GM10266 (cell line): Measurements from ENCODE around the gene PCSK7.

ENCODE experiments used
- DNase-seq: peaks from one replicate; pipeline ENCODE4 v3.0.0; 2012; ENCODE audit errors: extremely low spot score
- TF ChIP-seq, protein P1 (sequence below): IDR thresholded peaks from 2 replicates; pipeline ENCODE4 v1.5.1; 2012; ENCODE audit warnings: mild to moderate bottlenecking, low read depth; ENCODE audit not compliant: control insufficient read depth, insufficient read depth; ENCODE audit errors: missing control alignments

PCSK7 gene

DNA sequence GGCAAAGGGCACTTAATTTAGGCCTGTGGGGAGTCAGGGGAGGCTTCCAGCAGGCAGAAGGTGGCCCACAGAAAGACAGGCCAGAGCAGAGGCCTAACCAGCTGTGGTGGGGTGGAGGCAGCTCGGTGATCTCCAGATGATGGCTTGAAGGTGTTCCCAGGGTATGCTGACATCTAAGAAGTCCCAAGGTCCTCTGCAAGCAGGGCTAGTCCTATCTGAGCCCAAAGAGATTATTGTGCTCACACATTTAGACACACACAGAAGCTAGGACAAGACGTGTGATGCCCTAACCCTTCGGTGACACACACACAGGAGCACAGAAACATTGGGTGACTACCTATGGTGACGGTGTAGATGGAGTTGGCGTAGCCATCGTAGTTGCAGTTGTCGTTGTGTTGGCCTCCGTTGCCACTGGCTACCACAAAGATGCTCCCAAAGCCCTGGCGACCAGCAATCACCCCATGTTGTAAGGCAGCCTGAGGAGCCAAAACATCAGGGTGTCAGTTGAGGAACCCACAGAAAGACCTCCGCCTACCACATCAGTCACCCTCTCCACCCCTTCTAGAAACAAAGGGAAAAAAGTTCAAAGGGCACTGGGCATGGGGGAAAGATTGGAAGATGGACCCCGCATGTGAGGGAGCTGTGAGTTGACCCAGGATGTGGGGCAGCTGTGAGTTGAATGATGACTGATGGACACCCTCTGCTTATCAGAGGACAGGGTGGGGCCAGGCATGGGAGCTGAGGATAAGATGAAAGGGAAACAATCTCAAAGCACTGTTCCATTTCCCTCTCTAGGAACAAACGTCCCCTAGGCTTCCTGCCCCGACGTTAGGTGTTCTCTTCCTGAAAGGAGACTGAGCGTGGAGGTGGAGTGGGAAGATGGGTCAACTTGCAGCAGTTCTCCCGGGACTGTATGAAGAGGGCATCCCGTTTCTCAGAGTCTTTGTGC is 7.9 kb downstream of the PCSK7 start:
- DNase-seq = no peak
- TF ChIP-seq, protein P1, sequence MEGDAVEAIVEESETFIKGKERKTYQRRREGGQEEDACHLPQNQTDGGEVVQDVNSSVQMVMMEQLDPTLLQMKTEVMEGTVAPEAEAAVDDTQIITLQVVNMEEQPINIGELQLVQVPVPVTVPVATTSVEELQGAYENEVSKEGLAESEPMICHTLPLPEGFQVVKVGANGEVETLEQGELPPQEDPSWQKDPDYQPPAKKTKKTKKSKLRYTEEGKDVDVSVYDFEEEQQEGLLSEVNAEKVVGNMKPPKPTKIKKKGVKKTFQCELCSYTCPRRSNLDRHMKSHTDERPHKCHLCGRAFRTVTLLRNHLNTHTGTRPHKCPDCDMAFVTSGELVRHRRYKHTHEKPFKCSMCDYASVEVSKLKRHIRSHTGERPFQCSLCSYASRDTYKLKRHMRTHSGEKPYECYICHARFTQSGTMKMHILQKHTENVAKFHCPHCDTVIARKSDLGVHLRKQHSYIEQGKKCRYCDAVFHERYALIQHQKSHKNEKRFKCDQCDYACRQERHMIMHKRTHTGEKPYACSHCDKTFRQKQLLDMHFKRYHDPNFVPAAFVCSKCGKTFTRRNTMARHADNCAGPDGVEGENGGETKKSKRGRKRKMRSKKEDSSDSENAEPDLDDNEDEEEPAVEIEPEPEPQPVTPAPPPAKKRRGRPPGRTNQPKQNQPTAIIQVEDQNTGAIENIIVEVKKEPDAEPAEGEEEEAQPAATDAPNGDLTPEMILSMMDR = no peak

DNA sequence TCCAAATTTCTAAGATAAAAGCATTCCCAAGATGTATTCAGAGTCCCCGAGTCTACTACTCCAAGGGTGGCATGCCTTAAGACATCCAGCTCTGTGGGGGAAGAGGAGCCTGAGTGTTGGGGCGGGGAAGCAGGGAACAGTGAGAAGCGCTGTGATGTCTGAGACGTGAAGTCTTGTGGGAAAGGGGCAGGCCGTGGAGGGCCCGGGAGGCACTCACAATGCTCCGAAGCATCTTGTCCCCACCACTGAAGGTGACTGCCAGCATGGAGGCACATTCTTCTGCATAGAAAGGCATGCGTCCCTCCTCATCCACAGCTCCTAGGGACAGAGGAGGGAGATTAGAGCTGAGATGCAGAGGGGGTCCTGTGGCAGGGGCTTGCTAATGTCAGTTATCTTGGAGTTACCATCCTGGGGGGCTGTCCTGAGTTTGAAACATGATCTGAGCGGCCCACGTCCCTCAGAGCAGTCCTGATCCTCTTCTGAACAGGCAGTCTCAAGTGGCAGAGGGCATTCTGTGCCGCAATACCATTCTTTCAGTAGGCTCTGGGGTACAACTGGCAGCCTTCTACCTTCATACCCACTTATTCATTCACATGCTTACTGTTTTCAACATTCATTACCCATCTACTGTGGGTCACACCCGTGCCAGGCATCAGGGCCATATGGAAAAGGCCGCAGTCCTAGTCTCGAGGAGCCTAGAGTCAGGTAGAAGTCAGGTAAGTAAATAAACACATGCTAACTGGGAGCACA is 8.7 kb downstream of the PCSK7 start:
- no peak for DNase-seq
- TF ChIP-seq, protein P1 = no peak

DNA sequence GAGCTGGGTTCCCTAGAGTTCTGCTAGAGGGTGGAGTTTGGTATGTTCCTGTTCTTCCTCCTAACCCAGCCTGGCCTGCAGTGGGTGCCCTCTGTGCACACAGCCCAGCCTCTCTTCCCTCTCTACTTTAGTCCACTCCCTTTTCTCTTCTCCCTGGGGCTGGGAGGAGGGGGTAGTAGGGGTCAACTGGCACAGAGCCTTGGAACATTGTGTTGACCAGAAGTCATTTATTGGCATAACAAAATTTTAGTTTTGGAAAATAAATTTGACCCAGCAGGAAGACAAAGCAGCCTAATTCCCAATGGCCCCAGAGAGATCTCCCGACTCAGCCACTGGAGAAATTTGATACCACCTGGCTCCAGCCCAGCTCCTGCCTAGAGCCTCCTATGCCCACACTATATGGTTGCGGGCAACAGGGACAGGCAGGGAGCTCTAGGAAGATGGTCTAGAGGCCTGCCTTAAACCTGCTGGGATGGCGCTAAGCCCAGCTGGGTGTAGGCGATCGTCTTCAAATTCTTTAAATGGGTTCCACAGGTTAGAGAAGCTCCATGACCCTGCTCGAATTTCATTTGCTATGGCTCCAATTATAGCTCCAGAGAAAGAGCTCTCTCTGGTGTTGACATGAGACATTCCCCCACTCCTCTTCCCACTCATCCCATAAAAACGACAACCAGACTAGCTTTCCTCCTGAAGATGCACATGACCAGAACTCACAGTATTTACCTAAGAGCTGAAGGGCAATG is 9.9 kb downstream of the PCSK7 start:
- no peak for DNase-seq
- TF ChIP-seq, protein P1 = no peak

DNA sequence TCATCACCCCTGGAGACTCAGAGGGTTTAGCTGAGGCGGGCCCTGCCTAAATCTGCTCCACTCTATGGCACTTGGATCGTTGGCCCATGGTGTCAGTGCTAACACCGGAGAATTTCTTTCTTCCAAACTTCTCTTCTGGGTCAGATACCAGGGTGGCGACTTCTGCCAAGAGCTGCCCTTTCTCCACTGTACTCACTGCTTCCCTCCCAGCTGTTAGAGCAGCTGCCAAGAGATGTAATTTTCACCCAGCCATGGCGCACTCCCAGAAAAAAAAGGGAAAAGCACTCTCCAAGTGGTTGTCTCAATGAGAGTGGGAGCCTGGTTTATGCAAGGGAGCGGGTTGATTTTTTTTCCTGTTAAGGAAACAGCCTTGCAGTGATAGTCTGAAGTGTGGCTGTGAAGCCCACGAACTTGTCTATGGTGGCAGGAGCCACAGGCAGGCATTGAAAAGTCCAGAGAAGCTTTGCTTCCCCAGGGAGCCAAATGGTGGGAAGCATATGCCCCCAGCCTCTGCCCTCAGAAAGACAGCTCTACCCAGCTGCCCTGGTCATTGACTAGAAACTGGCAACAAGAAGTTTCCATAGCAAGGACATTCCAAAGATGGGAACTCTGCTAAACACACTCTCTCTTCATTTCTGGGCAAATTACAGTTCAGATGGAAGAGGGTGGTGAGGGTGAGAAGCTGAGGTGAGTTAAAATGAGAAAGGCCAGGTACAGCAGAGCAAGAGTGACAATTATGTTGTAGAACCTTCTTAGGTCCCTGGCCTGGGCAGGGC is 10.7 kb downstream of the PCSK7 start:
- TF ChIP-seq, protein P1 = no peak
- no peak for DNase-seq

DNA sequence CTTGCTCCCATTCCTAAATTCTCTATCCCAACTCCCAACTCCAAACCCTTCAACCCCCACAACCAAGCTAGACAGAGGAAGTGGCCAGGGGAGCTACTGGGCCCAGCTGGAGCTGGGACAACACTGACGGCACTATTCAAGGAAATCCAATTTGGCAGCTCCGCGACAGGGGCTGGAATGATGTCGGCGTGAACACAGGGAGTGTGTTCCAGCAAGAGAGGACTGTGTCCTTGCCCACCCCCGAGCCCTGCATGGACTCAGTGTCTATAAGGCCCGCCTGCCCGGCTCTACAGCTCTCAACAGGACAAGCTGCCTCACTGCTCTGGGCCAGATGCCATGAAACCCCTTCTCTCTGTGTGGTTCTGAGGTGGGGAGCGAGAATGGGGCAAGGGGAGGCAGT is 11.3 kb downstream of the PCSK7 start:
- no peak for DNase-seq
- TF ChIP-seq, protein P1 = no peak

DNA sequence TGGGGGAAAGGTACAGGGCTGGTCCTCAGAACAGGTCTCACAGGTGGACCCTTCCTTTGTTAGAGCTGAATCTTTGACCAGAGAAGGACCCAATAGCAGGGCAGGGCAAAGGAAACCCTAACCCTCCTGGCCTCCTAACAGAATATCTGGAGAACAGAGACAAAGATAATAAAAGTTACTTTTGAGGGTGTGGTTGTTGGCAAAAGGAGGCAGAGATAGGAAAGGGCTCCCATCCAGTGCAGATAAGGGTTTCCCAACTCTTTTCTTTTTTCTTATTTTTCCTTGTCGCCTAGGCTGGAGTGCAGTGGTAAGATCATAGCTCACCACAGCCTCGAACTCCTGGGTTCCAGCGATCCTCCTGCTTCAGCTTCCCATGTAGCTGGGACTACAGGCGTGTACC is 11.9 kb downstream of the PCSK7 start:
- no peak for DNase-seq
- TF ChIP-seq, protein P1 = no peak
